HG03108 (cell line): ENCODE data around the gene EPSTI1.
"Not testable (repeated sequence)": the region's sequence is repeated elsewhere in the genome, so short reads cannot be mapped to it uniquely, and the experiment has no call there.

Experiments used
- ATAC-seq: cut with Tn5 transposase; IDR thresholded peaks from one replicate; pipeline ENCODE4 v1.9.1; 2021; ENCODE audit warnings: moderate library complexity; ENCODE audit not compliant: unreplicated experiment

EPSTI1 gene

DNA sequence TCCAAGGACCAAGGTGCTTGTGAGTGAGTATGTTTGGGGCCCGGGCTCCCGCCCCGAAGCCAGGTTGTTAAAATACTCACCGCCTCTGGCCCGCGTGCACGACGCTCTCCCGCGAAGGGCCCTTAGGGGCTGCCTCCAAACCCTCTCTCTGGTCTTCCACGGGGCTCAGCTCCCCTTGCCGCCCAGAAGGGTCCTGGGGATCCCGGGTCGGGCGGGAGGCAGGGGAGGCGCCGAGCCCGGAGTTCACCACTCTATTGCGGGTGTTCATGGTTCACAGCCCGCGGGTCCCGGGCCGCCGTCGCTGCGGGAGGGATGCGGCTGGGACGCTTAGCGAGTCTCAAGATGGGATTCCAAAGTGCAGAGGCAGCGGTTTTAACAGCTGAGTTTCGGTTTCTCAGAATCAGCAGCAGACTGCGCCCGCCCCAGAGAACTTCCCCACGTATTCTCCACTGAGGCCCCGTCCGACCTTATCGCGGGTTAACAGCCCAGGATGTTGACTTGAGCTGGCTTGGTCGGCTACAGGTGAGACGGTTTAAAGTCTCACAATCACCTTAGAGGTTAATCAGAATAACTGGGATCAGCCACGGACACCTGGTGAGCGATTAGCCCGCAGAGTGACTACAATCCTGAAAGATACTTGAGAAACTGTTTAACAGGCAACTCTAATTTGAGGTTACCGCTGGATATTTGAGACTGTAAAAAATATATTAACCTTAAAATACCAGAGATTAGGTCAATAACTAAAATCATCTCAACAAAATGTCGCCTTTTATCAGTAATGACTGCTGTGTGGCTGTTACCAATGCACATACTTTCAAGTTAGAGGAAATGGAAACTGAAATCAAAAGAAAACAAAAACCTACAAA lies at the start of gene EPSTI1:
EPSTI1 (minus strand) TSS at position 344 of the 866 bp plus-strand sequence; CDS start at position 268, 76 bp downstream.
- ATAC-seq = peak; percentile 64

DNA sequence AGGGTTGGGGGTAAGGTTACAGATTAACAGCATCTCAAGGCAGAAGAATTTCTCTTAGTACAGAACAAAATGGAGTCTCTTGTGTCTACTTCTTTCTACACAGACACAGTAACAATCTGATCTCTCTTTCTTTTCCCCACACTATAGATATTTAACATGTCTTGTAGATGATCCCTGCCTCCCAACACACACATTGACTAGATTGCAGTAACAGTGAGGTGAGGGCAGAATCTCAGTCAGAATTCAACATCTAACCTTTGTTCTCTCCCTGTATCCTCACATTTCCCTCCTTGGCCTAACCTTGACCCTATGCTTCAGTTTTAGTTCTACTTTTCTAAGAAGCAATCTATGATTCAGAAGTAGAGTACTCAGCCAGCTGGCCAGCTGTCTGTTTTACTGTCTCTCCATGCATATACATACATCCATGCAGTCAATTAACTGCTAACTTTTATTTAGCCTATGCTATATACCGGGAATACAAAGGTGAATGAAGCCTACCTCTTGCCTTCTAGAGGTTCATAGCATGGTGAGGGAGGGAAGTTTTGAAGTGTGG lies 49.4 kb upstream of the EPSTI1 start:
- no peak for ATAC-seq

GRCh38 chr13:43040581-43041368 lies 48.7 kb upstream of the EPSTI1 start:
- ATAC-seq = not testable (repeated sequence)

DNA sequence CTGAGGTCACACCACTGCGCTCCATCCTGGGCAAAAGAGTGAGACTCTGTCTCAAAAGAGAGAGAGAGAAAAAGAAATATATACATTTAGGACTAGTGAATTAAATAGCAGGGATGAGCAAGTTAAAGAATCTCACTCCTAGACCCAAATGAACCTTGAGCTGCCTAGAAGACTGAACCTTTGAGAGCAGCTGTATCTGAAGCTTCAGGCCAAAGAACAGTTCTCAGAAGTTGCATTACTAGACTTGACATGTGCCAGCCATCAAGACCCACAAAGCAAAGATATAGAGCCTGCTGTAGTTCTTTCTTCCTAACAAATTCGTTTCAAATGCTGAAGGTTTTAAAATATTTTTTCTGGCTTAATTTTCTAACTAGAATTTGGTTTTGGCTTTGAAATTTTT lies 47.9 kb upstream of the EPSTI1 start:
- no peak for ATAC-seq

GRCh38 chr13:43036351-43037250 lies 44.6 kb upstream of the EPSTI1 start:
- ATAC-seq = no peak

DNA sequence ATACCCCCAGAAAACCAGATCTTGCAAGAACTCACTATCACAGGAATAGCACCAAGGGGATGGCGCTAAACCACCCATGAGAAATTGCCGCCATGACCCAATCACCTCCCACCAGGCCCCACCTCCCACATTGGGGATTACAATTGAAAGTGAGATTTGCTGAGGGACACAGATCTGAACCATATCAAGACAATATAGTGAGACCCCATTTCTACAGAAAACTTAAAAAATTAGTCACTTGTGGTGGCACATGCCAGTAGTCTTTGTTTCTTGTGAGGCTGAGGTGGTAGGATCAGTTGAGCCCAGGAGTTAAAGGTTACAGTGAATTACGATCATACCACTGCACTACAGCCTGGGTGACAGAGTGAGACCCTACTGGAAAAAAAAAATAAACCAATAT lies 41.0 kb upstream of the EPSTI1 start:
- ATAC-seq = no peak

DNA sequence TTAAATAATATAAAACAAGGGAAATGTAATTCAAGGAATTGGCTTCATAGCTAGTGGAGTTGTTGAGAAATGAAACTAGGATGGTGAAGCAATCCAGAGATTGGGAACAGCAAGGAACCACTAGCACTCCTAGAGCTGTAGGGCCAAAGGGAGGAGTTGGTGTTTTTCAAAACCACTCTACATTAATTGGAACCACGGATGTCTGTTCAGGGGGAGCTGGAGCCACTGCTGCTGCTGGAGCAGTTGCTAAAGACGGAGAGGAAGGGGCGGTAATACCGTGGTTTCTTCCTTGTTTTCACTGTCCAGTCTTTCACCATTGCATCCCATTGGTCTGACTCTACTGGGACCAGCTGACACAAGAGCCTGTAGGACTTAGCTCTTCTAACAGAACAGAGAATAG lies 39.8 kb upstream of the EPSTI1 start:
- ATAC-seq = no peak

GRCh38 chr13:43030548-43030947 lies 38.5 kb upstream of the EPSTI1 start:
- peak; percentile 65 for ATAC-seq

DNA sequence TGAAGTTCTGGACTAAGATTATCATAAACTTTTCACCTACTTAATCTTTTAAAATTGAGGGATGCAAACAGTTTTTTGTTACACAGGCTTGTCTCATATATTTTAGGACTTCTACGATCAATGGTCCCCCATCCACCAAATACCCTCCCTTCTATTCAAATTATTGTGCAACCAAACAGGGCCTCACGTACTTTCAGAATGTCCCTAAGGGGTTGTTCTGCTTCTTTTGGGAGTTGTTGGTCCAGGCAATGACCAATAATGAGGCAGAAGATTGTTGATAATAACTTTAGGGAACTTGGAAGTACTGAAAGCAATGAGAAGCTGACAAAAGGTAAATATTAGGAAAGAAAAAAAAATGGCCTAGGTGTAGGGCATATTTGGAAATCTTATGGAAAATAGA lies 34.2 kb upstream of the EPSTI1 start:
- no peak for ATAC-seq

GRCh38 chr13:43023289-43023963 lies 31.4 kb upstream of the EPSTI1 start, which contains the start of gene DNAJC15:
TSS of gene DNAJC15 (plus strand) at chr13:43023586. CDS start at chr13:43023627, 41 bp downstream.
- peak; percentile 84 for ATAC-seq

DNA sequence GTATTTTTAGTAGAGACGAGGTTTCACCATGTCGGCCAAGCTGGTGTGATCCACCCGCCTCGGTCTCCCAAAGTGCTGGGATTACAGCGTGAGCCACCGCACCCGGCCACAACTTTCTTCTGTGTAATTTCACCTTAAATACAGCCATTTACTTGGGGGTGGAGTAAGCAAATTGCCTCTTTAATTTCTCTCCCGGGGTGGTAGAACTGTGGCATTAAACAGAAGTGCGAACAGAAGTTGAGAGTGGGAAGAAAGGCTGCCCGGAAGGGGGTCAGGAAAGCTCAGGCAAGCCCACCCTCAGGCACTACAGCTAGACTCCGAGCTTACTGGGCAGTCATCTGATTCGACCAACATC lies 30.9 kb upstream of the EPSTI1 start:
- no peak for ATAC-seq

- ATAC-seq = no peak
These were observed 30.1 kb upstream of the EPSTI1 start for GRCh38 chr13:43021926-43022670.

DNA sequence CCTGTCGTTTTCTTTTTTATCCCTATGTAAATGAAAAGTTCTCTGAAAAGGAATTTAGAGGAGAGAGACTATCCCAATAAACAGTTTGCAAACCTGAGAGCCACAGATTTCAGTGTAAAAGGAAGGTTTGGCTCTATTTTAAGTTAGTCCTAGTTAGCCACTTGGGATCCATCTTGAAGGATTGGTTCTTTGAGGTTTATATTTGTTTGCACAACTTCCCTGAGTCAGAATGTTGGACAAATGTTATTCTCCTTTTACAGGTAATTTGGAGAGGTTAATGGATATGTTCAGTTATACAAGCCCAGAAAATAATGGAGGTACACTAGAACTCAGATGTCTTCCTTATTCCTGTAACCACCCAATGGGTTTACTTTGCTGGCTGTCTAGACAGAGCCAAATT lies 28.8 kb upstream of the EPSTI1 start:
- ATAC-seq = no peak

- ATAC-seq = no peak
These were observed 27.8 kb upstream of the EPSTI1 start for GRCh38 chr13:43019811-43020210.

DNA sequence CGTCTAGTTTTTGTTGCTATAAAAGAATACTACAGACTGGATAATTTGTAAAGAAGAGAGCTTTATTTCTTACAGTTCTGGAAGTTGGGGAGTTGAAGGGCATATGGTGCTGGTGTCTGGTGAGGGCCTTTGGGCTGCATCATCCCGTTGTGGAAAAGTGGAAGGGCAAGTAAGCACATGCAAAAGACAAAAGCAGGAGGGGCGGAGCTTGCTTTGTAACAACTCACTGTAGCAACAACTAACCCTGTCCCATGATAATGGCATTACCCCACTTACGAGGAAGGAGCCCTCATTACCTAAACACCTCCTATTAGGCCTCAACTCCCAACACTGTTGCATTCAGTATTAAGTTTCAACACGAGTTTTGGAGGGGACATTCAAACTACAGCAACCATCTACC lies 24.2 kb upstream of the EPSTI1 start:
- ATAC-seq = no peak

DNA sequence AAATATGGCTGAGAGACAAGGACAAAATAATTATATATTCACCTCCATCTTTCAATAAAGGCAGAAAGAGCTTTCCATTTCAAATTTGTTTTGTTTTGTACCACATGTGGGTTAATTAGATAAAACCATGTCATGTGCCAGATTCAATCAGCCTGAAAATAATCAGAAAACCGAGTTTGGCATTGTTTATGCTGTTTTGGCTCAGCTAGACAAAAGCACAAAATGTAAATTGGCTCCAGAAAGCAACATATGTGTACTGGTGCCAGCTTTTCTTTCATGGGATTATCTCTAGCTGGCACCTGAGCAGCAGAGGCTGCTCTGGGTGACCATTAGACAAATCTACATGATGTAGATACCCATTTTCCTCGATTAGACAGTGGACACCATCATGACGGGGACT lies 22.1 kb upstream of the EPSTI1 start:
- no peak for ATAC-seq

GRCh38 chr13:43009506-43009905 lies 17.5 kb upstream of the EPSTI1 start:
- no peak for ATAC-seq

DNA sequence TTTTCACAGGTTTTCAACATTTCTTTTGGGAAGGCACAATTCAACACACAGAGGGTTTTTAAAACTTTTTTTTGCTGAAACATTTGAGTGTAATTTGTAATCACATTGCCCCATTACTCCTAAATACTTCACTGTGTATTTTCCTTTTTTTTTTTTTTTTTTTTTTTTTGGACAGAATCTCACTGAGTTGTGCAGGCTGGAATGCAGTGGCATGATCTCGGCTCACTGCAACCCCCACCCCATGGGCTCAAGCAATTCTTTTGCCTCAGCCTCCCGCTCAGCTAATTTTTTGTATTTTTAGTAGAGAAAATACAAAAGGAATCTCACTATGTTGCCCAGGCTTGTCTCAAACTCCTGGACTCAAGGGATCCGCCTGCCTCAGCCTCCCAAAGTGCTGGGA lies 16.6 kb upstream of the EPSTI1 start:
- ATAC-seq = no peak

GRCh38 chr13:43006893-43007631 lies 15.0 kb upstream of the EPSTI1 start:
- no peak for ATAC-seq
